Endothelial cell of umbilical vein (primary cell): ENCODE data around the gene PLD4. TPM values are rescaled to one million over a fixed set of nuclear protein-coding genes. Genes with fewer than 3 reads are reported as not detected.

ENCODE experiments used
- BruUV-seq: library from RNA; stranded (reverse); fragments of 400-500 nt; replicated peaks from 2 replicates; lab custom pipeline; 2021; lab: Mats Ljungman, UMichigan
- CTCF ChIA-PET: fragments of 300-600, 350-600 bp; sonication (Branson Sonifier 250); formaldehyde crosslinking; loops from one replicate; lab custom pipeline; 2021; ENCODE audit warnings: antibody characterized with exemption, inconsistent platforms; lab: Charles Lee
- POLR2A ChIA-PET: fragments of 300-600, 350-600 bp; sonication (Branson Sonifier 250); formaldehyde crosslinking; loops from one replicate; lab custom pipeline; 2021; ENCODE audit warnings: antibody characterized with exemption, inconsistent platforms; lab: Charles Lee
- DNase-seq: peaks from one replicate; pipeline ENCODE4 v3.0.0-alpha.2; 2011; ENCODE audit warnings: low read depth, low spot score
- FAIRE-seq: peaks from 2 replicates; lab custom pipeline; 2011; peaks lifted over from hg19 to GRCh38; lab: Jason Lieb, UNC
- H2AFZ ChIP-seq: 2 replicates; pipeline ENCODE4 v1.6.0; 2012; ENCODE audit warnings: low read depth, low read length, control low read depth, inconsistent platforms
- H3K27ac ChIP-seq: 2 replicates; pipeline ENCODE4 v1.5.1; 2011; ENCODE audit warnings: low read depth, mild to moderate bottlenecking, control low read depth, low read length, moderate library complexity; ENCODE audit not compliant: insufficient read depth
- H3K27me3 ChIP-seq, 2 experiments: 2 replicates each; pipeline versions ENCODE4 v1.6.0 to v1.6.1; 2011; ENCODE audit warnings: low read length in 2 of 2, mixed read lengths in 1 of 2; ENCODE audit not compliant: control insufficient read depth in 2 of 2, insufficient read depth in 2 of 2
- H3K36me3 ChIP-seq, 2 experiments: 2 replicates in 1 of 2; 3 replicates in 1 of 2; pipeline ENCODE4 v1.5.1; 2011; ENCODE audit warnings: low read length in 2 of 2, mild to moderate bottlenecking in 1 of 2, moderate library complexity in 1 of 2; ENCODE audit not compliant: control insufficient read depth in 2 of 2, insufficient read depth in 2 of 2; ENCODE audit errors: extremely low read depth in 1 of 2
- H3K4me1 ChIP-seq: 3 replicates; pipeline ENCODE4 v1.5.1; 2011; ENCODE audit warnings: mild to moderate bottlenecking, low read length; ENCODE audit not compliant: control insufficient read depth, insufficient read depth; ENCODE audit errors: extremely low read depth
- H3K4me2 ChIP-seq: 2 replicates; pipeline ENCODE4 v1.6.1; 2011; ENCODE audit warnings: low read length, control low read depth, mixed read lengths; ENCODE audit not compliant: insufficient read depth
- H3K4me3 ChIP-seq, 3 experiments: fragments of 200-600 bp in 1 of 3; sonication (generic), shearing (Covaris generic) in 1 of 3; replicated peaks in 1 of 3; 2 replicates each; pipeline ENCODE4 v1.5.1; 2011 to 2016; ENCODE audit warnings: control low read depth in 3 of 3, low read length in 3 of 3, mild to moderate bottlenecking in 2 of 3, inconsistent platforms in 1 of 3, low read depth in 1 of 3, moderate library complexity in 1 of 3; ENCODE audit not compliant: insufficient read depth in 1 of 3
- H3K79me2 ChIP-seq: 2 replicates; pipeline ENCODE4 v1.6.0; 2012; ENCODE audit warnings: low read length, inconsistent platforms; ENCODE audit not compliant: control insufficient read depth, insufficient read depth
- H3K9ac ChIP-seq: replicated peaks from 2 replicates; pipeline ENCODE3; 2011; ENCODE audit warnings: low read length, control low read depth; ENCODE audit not compliant: insufficient read depth; ENCODE audit errors: extremely low read depth
- H3K9me1 ChIP-seq: replicated peaks from 3 replicates; pipeline ENCODE4 v1.6.0; 2011; ENCODE audit warnings: mild to moderate bottlenecking, low read length; ENCODE audit not compliant: control insufficient read depth, insufficient read depth; ENCODE audit errors: extremely low read depth
- H3K9me3 ChIP-seq: replicated peaks from 2 replicates; pipeline ENCODE4 v1.5.1; 2012; ENCODE audit warnings: low read length, inconsistent platforms; ENCODE audit not compliant: control insufficient read depth, insufficient read depth
- H4K20me1 ChIP-seq: replicated peaks from 2 replicates; pipeline ENCODE3; 2011; ENCODE audit warnings: mild to moderate bottlenecking, low read length; ENCODE audit not compliant: control insufficient read depth, insufficient read depth; ENCODE audit errors: extremely low read depth
- CTCF ChIP-seq, 2 donors: IDR thresholded peaks; 1 replicate in 1 of 2; 2 replicates in 1 of 2; pipeline ENCODE4 v1.5.1; 2011; ENCODE audit warnings: low read length in 2 of 2, mild to moderate bottlenecking in 2 of 2, moderate library complexity in 2 of 2, control low read depth in 1 of 2, inconsistent platforms in 1 of 2, low read depth in 1 of 2; ENCODE audit not compliant: insufficient read depth in 1 of 2; ENCODE audit errors: extremely low read depth in 1 of 2
- EZH2 ChIP-seq: IDR thresholded peaks from 2 replicates; pipeline ENCODE4 v1.6.1; 2012; ENCODE audit warnings: borderline replicate concordance, low read depth, mild to moderate bottlenecking, moderate library complexity, low read length, inconsistent platforms; ENCODE audit not compliant: severe bottlenecking
- FOS ChIP-seq: IDR thresholded peaks from 2 replicates; pipeline ENCODE4 v1.6.1; 2011; ENCODE audit warnings: mild to moderate bottlenecking, low read length, moderate library complexity, borderline replicate concordance; ENCODE audit not compliant: insufficient read depth
- GATA2 ChIP-seq: IDR thresholded peaks from 2 replicates; pipeline ENCODE4 v1.7.0; 2011; ENCODE audit warnings: low read depth, mild to moderate bottlenecking, moderate library complexity, mixed read lengths, low read length; ENCODE audit not compliant: insufficient read length, insufficient read depth
- POLR2AphosphoS5 ChIP-seq: IDR thresholded peaks from 2 replicates; pipeline ENCODE4 v1.6.1; 2012; ENCODE audit warnings: low read depth, mild to moderate bottlenecking, control low read depth, low read length, moderate library complexity; ENCODE audit not compliant: insufficient read depth
- dilution Hi-C: fragments of 300-500 bp; cut with MboI; formaldehyde crosslinking; loops from one replicate; pipeline ENCODE4 v1.15.0; 2019; ENCODE audit warnings: low sequenced_read_pairs; ENCODE audit not compliant: extremely low pct_ligation_motif_present
- intact Hi-C: fragments of 100-400 bp; cut with micrococcal nuclease; formaldehyde crosslinking; loops from one replicate; pipeline ENCODE4 v1.10.0; 2022
- polyA plus RNA-seq, 4 experiments: library from polyadenylated mRNA; depleted of rRNA in 3 of 4; stranded (reverse) in 3 of 4; unstranded in 1 of 4; fragments of >200 nt; gene quantifications; 2 replicates each; pipeline versions ENCODE4 v1.2.1 to v1.2.3, GENCODE V29; 2011 to 2012; ENCODE audit warnings: missing spikeins in 1 of 4
- total RNA-seq: library from RNA; stranded (reverse); gene quantifications from 2 replicates; pipeline ENCODE4 v1.2.3, GENCODE V29; 2021

The PLD4 gene
- total and polyA plus RNA-seq, 2 donors (not counting 3 experiments of a cell fraction or from before 2014, with no cell fraction given): 0.01 to 0.11 TPM

DNA sequence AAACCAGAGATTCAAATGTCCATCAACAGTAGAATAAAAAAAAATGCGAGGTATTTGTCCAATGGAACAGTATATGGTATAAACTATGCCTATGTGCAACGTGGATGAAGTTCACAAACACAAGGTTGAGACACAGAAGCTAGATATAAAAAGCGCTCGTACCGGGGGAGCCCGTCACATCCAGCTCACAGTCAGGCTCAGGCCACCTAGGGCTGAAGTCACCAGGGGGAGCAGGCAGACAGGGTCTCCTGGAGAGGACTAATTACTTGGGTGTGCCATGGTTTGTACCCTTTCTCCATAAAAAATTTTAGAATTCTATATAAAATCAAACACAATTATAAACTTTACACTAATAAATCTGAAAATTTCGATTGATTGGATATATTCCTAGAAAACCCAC lies 39.9 kb downstream of the PLD4 start:
- Histone ChIP-seq H4K20me1 (no peaks in the 10 kb centered on the region), H3K9me1 (no peaks in the 10 kb centered on the region), H3K27me3 (no peaks in the 10 kb centered on the region), H2AFZ (no peak overlapping the region), H3K4me2 (no peak overlapping the region), H3K9me3 (no peaks in the 10 kb centered on the region), H3K4me1 (peaks cover 34% of the 10 kb centered on the region), H3K9ac (no peak overlapping the region), H3K36me3 (no peaks in the 10 kb centered on the region), H3K27ac (no peak overlapping the region), H3K4me3 (no peak overlapping the region), H3K79me2 (peaks cover 55% of the 10 kb centered on the region)
- CTCF ChIA-PET: interaction anchor here (0.7 to 3.5 kb wide), 4 partner anchors 65 to 196 kb away, joined by 3 to 17 read pairs (median 4); no protein-coding TSS in a partner anchor
- FAIRE-seq (no peak), DNase-seq (no peak)
- dilution Hi-C loops: no loop called here
- intact Hi-C loops: no loop called here
- BruUV-seq: no TSS peak
- no peak for TF ChIP-seq CTCF (IDR thresholded peaks at IDR 0.05; ENCODE audit: extremely low read depth in 1 of 2, insufficient read depth in 1 of 2, low read depth in 1 of 2, low read length in 2 of 2)
- POLR2A ChIA-PET: no interaction called here

- intact Hi-C loops (no loop called here), dilution Hi-C loops (no loop called here)
- BruUV-seq: no TSS peak
- TF ChIP-seq POLR2AphosphoS5 (no peak), FOS (no peak), EZH2 (no peak), GATA2 (no peak)
- no peak overlapping the region for H3K9ac ChIP-seq
- no peaks in the 10 kb centered on the region for H3K27me3 ChIP-seq
- DNase-seq (no peak), FAIRE-seq (no peak)
- H3K9me3 ChIP-seq: no peaks in the 10 kb centered on the region
- H3K4me3 ChIP-seq: no peak overlapping the region
- no peaks in the 10 kb centered on the region for H3K36me3 ChIP-seq
- H3K9me1 ChIP-seq: no peaks in the 10 kb centered on the region
- ChIA-PET CTCF (interaction anchor here (1.7 to 3.5 kb wide), 2 partner anchors 80 to 197 kb away, joined by 5 to 17 read pairs; no protein-coding TSS in a partner anchor), POLR2A (no interaction called here)
- no peak overlapping the region for H3K27ac ChIP-seq
- peaks cover 45% of the 10 kb centered on the region for H3K4me1 ChIP-seq
- H3K79me2 ChIP-seq: peaks cover 59% of the 10 kb centered on the region
- no peaks in the 10 kb centered on the region for H4K20me1 ChIP-seq
- no peak overlapping the region for H2AFZ ChIP-seq
- no peak overlapping the region for H3K4me2 ChIP-seq
These were observed 41.0 kb downstream of the PLD4 start for GRCh38 chr14:104965561-104966231.
